Fibroblast of skin of right biceps (primary cell): ENCODE measurements around the gene SLC22A9.
"Not testable (repeated sequence)": the region's sequence is repeated elsewhere in the genome, so short reads cannot be mapped to it uniquely, and the experiment has no call there.

Experiments
- DNase-seq: peaks from one replicate; pipeline ENCODE4 v3.0.0-alpha.2; 2013

The SLC22A9 gene

GRCh38 chr11:63369165-63369970 is at the start of gene SLC22A9:
SLC22A9 (plus strand) TSS chr11:63369785; CDS start chr11:63370057, 272 bp downstream.
- no peak for DNase-seq

GRCh38 chr11:63321723-63322122 is 47.9 kb upstream of the SLC22A9 start:
- no peak for DNase-seq

- not testable (repeated sequence) for DNase-seq
Observed at GRCh38 chr11:63335089-63335488, 34.5 kb upstream of the SLC22A9 start.

GRCh38 chr11:63337070-63337469 is 32.5 kb upstream of the SLC22A9 start:
- DNase-seq, result no peak

GRCh38 chr11:63343130-63343529 is 26.5 kb upstream of the SLC22A9 start:
- no peak for DNase-seq

- DNase-seq, result no peak
Observed at GRCh38 chr11:63352144-63352543, 17.4 kb upstream of the SLC22A9 start.

- DNase-seq, result no peak
Observed at GRCh38 chr11:63362196-63362793, 7.3 kb upstream of the SLC22A9 start.

- DNase-seq, result no peak
Observed at GRCh38 chr11:63369971-63370588, 495 bp downstream of the SLC22A9 start.

- DNase-seq, result no peak
Observed at GRCh38 chr11:63371396-63371795, 1.8 kb downstream of the SLC22A9 start.

- DNase-seq, result no peak
Observed at GRCh38 chr11:63375434-63375833, 5.8 kb downstream of the SLC22A9 start.

- DNase-seq, result no peak
Observed at GRCh38 chr11:63380130-63380529, 10.5 kb downstream of the SLC22A9 start.

GRCh38 chr11:63395697-63396096 is 26.1 kb downstream of the SLC22A9 start:
- no peak for DNase-seq

GRCh38 chr11:63404161-63404935 is 34.8 kb downstream of the SLC22A9 start:
- DNase-seq, result no peak

GRCh38 chr11:63405114-63405513 is 35.5 kb downstream of the SLC22A9 start:
- no peak for DNase-seq

GRCh38 chr11:63406458-63406857 is 36.9 kb downstream of the SLC22A9 start:
- no peak for DNase-seq

GRCh38 chr11:63417174-63417852 is 47.7 kb downstream of the SLC22A9 start:
- DNase-seq, result no peak

- DNase-seq, result no peak
Observed at GRCh38 chr11:63427971-63428508, 58.5 kb downstream of the SLC22A9 start.

GRCh38 chr11:63430731-63431130 is 61.1 kb downstream of the SLC22A9 start:
- DNase-seq, result not testable (repeated sequence)

GRCh38 chr11:63435351-63435750 is 65.8 kb downstream of the SLC22A9 start:
- DNase-seq, result not testable (repeated sequence)

GRCh38 chr11:63435831-63436230 is 66.2 kb downstream of the SLC22A9 start:
- DNase-seq, result not testable (repeated sequence)

GRCh38 chr11:63443714-63444113 is 74.1 kb downstream of the SLC22A9 start:
- no peak for DNase-seq

- no peak for DNase-seq
Observed at GRCh38 chr11:63444160-63444559, 74.6 kb downstream of the SLC22A9 start.
